Stimulated activated CD4-positive, alpha-beta T cell treated with anti-CD3 and anti-CD28 coated beads, Interleukin-2, amount 100 ng/mL, for 48 hours (primary cell): Measurements from ENCODE around the gene PSKH1.

Experiments
- DNase-seq, 2 donors: peaks; one replicate each; pipeline ENCODE4 v3.0.0-alpha.2; 2020

The PSKH1 gene

DNA sequence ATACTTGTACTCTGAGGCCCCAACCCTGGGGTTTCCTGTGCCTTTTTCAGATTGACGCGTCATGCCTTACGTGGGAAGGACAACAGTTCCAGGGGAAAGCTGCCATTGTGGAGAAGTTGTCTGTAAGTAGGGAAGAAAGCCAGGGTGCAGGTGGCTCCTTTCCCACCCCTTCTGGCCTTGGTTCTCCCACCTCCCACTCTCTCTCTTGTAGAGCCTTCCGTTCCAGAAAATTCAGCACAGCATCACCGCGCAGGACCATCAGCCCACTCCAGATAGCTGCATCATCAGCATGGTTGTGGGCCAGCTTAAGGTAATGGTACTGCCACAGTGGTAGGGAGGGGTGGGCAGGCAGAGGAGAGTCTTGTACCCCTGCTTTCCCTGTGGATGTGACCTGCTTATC, 24.8 kb upstream of the PSKH1 start:
- no peak for DNase-seq

DNA sequence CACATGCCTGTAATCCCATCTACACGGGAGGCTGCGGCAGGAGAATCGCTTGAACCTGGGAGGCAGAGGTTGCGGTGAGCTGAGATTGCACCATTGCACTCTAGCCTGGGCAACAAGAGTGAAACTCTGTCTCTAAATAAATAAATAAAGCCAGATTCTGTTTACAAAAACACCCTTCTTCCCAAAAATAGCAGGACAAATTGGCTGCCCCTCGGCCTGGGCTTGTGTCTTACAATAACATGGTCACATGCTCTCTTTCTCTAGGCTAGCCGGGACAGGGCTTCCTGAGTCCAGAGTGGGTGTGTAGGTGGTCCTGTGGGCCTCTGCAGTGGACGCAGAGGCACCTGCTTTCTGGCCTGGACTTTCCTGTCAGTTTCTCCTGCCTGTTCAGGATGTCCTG, 23.4 kb upstream of the PSKH1 start:
- no peak for DNase-seq

DNA sequence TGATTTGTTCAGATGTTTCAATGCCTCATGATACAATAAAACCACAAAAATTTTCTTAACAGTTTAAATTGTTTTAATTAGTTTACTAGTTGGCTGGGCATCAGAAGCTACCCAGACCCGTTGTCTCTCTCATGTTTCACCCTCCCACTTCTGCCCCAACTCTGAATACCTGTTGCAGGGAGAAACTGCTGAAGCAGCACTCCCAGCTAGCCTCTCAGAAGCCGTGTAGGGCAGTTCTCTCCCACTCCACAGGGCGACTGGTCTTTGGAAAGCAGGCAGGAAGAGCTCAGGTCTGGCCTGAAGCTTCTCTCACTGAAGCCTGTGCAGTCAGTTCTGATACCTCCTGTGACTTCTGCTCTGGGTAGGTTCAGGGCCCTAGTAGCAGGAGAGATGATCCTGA, 21.8 kb upstream of the PSKH1 start:
- no peak for DNase-seq

DNA sequence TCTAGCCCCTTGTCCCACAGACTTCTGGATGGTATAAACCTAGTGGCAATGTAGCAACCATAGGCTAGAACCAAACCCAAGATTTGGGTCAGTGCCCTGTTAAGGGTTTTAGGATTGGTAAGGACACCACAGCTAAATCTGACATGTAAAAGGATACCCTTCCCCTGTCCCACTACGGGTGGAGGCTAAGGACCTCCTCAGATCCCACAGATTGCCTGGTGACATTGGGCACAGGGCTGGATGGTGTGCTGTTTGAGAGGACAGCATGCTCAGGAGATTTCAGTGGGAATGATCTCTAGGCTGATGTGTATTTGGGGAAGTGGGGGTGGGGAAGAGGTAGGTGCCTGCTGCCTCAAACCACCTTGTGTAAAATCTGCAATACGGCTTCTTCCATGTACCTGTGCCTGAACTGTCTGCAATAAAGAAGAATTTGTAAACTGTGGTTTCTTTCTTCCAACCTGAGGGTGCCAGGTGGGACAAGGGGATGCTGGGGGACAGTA, 20.9 kb upstream of the PSKH1 start:
- no peak for DNase-seq

DNA sequence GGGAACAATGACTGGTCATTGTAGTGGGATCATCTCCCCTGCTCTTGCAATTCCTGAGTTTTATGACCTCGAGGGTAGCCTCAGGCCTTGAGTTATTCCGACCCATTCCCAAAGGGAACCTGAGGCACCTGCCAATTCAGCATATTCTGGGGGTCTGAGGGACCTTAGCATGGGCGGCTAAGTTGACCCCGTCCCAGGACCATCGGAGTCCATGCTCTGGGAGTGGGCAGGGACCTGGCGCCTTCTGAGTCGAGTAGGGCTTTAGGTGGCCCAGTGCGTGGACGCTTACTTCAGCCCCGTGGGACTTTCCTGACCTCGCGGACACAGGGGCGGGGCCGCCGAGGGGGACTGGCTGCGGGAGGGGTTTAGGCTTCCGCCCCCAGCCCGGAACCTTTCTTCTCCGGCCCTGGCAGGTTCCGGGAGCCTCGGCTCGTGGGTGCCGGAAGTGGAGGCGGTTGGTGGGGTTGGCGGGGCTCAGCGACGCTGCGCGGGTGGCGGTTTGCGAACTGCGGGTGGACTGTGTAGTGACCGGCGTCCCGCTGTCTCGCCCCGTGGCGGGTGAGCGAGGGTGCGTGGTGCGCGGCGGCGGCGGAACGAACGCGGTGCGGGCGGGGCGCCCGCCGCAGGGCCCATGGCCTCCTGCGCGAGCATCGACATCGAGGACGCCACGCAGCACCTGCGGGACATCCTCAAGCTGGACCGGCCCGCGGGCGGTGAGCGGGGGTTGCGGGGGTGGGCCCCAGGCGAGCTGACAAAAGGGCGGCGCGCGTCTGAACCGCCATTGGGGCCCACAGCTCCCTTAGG, 20.2 kb upstream of the PSKH1 start, which contains the start of gene EDC4:
TSS of gene EDC4 (plus strand) at position 422 of the 804 bp plus-strand sequence. CDS start at position 632, 210 bp downstream.
- DNase-seq: peak; percentile 90 to 92

DNA sequence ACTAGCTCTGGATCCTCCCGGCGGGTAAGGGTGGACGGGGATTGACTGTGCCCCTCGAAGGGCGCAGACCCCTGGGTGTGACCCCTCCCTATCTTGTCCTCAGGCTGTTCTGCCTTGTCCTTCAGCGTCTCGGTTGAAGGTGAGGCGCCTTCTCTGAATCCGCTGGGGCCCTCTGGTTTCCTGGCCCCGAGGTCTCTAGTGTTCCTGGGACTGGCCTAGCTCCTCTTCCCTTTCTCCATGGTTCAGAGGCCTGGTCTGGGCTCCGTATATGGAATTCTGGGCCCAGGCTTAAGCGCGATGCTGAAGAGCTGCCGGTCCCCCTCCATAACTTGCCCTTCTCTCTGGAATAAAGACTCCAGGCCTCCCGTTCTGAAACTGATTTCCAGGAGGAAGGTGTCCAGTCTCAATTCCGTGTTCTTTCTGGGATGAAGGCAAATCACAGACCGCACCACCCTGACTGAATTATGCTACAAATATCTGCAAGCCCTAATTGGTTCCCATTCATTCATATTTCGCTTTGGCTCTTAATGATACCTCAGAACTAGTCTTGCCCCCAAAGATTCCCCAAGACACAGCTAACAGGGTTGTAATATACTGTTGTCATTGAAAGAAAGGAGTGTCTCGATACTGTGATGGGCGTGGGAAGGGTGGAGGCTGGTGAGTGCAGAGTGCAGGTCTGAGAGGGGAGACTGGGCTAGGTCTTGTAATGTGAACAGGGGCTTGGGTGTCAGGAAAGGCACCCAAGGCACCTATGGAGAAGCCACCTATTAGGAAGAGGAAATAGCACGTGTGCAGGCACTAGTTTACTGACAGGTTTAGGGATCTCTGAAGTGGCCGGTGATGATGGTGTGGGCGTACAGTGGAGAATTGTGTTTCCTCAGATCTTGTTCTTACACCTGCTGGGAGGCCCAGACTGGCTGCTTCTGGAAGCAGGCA, 19.4 kb upstream of the PSKH1 start:
- DNase-seq: peak in 1 of 2 donors; percentile 13

DNA sequence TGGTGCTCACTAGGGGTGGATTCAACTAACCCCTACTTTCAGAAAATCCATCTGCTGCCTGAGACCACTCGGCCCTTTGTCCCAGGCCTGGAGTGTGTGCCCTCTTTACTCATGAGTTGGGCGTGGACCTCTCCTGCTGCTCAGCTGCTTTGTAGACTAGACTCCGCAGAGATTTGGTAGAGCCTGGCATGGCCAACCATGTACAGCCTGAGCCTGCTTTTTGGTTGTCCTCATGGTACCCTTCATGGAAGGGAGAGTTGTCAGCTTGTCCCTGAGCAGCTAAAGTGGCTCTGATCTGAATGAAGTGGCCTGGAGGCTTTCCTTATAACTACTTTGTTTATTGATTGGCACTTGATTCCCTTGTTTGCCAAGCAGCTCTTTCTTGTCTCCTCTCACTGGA, 18.7 kb upstream of the PSKH1 start:
- DNase-seq: no peak

DNA sequence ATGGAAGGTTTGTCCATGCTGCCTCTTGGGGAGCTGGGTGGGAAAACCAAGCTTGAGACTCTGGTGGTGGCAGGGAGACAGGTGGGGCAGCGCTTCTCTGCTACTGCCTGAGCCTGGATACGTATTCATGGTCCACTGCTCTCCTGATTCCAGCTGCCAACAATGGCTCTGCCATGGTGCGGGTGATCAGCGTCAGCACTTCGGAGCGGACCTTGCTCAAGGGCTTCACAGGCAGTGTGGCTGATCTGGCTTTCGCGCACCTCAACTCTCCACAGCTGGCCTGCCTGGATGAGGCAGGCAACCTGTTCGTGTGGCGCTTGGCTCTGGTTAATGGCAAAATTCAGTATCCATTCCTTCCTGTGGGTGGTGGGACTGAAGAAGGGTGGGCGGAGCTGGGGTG, 16.0 kb upstream of the PSKH1 start:
- DNase-seq: no peak

DNA sequence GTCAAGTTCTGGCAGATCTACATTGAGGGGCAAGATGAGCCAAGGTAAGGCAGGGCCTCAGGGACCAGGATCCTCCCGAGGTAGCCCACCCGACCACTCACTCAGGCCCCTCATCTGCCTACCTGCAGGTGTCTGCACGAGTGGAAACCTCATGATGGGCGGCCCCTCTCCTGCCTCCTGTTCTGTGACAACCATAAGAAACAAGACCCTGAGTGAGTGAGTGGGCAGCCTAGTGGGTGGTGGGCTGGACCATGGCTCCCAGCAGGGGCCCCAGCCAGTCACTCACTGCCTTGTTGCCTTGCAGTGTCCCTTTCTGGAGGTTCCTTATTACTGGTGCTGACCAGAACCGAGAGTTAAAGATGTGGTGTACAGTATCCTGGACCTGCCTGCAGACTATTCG, 14.8 kb upstream of the PSKH1 start:
- DNase-seq: no peak

DNA sequence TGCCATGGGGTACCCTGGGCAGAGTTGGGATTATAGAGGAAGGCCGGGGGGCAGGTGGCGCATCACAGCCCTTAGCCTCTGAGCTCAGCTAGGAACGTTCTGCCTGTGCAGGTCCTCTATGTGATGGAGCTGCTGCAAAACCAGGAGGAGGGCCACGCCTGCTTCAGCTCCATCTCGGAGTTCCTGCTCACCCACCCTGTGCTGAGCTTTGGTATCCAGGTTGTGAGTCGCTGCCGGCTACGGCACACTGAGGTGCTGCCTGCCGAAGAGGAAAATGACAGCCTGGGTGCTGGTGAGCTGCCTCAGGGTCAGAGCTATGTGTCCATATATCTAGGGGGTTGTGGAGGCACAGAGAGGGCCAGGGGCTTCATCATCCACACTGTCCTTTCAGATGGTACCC, 14.2 kb upstream of the PSKH1 start:
- no peak for DNase-seq

DNA sequence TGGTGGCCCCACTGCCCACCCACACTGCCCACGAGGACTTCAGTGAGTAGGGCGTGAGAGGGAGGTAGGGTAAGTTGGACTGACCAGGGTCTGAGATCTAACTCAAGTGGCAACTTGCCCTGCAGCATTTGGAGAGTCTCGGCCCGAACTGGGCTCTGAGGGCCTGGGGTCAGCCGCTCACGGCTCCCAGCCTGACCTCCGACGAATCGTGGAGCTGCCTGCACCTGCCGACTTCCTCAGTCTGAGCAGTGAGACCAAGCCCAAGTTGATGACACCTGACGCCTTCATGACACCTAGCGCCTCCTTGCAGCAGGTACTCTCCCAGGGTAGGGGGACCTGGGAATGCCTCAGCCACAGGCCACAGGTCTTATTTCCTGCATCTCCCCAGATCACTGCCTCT, 13.6 kb upstream of the PSKH1 start:
- DNase-seq: no peak

DNA sequence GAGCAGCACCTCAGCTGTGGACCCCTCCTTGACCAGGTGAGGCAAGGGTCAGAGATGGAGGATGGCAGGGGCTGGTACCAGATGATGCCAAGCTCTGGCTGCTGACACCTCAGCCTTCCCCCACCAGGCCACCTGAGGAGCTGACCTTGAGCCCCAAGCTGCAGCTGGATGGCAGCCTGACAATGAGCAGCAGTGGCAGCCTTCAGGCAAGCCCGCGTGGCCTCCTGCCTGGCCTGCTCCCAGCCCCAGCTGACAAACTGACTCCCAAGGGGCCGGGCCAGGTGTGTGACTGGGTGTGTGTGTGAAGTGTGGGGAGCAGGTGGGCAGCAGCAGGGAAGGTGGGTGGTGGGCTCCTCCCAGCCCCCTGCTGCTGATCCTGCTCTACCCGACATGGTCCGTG, 13.1 kb upstream of the PSKH1 start:
- DNase-seq: no peak

DNA sequence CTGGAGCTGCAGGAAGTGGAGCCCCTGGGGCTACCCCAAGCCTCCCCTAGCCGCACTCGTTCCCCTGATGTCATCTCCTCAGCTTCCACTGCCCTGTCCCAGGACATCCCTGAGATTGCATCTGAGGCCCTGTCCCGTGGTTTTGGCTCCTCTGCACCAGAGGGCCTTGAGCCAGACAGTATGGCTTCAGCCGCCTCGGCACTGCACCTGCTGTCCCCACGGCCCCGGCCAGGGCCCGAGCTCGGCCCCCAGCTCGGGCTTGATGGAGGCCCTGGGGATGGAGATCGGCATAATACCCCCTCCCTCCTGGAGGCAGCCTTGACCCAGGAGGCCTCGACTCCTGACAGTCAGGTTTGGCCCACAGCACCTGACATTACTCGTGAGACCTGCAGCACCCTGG, 12.5 kb upstream of the PSKH1 start:
- no peak for DNase-seq

DNA sequence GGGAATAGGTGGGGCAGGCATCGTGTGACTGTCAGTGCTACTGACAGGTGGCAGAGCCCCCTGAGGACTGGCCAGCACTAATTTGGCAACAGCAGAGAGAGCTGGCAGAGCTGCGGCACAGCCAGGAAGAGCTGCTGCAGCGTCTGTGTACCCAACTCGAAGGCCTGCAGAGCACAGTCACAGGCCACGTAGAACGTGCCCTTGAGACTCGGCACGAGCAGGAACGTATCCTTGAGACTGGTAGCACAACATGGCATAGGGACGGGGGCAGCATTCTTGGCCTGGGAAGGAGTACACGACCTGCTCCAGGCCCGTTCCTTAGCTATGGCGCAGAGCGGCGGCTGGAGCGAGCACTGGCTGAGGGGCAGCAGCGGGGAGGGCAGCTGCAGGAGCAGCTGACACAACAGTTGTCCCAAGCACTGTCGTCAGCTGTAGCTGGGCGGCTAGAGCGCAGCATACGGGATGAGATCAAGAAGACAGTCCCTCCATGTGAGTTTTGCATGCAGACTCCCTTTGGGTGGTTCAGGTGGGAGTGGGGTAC, 11.4 kb upstream of the PSKH1 start:
- no peak for DNase-seq

DNA sequence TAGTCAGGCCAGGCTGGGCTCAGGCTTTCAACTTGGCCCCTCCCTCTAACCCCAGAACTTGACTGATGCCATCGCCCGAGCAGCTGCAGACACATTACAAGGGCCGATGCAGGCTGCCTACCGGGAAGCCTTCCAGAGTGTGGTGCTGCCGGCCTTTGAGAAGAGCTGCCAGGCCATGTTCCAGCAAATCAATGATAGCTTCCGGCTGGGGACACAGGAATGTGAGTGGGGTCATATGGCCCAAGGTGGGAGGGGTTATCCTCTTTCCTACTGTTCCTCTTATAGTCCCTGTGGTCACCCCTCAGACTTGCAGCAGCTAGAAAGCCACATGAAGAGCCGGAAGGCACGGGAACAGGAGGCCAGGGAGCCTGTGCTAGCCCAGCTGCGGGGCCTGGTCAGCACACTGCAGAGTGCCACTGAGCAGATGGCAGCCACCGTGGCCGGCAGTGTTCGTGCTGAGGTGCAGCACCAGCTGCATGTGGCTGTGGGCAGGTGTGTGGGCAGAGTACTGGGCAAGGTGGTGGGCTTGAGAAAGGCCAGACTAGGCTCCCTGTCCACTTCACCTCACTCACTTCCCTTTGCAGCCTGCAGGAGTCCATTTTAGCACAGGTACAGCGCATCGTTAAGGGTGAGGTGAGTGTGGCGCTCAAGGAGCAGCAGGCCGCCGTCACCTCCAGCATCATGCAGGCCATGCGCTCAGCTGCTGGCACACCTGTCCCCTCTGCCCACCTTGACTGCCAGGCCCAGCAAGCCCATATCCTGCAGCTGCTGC, 10.5 kb upstream of the PSKH1 start:
- no peak for DNase-seq

DNA sequence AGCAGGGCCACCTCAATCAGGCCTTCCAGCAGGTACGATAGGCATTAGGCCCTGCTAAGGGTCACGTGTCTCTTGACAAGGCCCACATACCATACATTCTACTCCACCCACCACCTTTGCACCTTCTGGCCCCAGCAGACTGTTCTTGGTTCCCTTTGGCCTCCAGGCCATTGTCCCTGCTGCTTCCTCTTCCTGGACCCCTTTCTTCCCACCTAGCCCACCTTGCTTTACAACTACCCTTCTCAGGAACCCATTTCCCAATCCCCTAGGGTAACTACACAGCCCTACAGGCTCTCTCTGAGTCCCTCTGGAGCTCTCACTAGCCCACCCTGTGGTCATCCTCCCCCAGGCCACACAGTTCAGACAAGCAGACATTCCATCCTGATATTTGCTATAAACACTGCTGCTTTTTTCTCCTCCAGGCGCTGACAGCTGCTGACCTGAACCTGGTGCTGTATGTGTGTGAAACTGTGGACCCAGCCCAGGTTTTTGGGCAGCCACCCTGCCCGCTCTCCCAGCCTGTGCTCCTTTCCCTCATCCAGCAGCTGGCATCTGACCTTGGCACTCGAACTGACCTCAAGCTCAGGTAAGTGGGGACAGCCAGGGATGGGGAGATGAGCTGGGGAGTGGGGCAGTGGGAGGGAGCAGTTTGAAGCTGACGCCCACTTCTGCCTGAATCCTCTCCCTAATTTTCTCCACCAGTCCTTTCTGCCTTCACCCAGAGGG, 9.7 kb upstream of the PSKH1 start:
- DNase-seq: no peak

DNA sequence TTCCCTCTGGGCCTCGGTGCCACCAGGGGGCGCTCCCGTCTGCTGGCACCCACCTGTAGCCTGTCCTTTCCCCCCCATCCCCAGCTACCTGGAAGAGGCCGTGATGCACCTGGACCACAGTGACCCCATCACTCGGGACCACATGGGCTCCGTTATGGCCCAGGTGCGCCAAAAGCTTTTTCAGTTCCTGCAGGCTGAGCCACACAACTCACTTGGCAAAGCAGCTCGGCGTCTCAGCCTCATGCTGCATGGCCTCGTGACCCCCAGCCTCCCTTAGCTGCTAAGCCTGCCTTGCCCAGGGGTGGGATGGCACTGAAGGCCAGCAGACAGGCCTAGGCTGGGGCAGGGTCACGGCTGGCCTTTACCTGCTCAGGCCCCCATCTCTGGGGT, 9.2 kb upstream of the PSKH1 start:
- DNase-seq: peak; percentile 65 to 75

DNA sequence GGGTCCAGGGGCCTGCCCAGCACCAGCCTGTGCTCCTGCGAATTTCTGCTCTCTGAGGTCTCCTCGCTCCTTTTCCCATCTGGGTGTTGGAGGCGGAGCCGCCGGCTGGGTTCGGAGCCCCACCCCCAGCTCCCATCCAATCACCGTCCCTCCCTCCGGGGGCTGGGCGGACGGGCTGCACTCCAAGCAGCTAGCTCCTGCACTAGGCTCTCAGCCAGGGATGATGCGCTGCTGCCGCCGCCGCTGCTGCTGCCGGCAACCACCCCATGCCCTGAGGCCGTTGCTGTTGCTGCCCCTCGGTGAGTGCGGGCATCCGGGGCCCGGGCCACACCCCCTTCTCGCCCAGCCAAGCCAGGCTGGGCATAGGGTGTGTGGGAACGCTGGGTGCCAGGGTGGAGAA, 8.4 kb upstream of the PSKH1 start, which contains the start of gene NRN1L:
TSS of gene NRN1L (plus strand) at position 202 of the 400 bp plus-strand sequence. CDS start at position 221, 19 bp downstream.
- DNase-seq: no peak

DNA sequence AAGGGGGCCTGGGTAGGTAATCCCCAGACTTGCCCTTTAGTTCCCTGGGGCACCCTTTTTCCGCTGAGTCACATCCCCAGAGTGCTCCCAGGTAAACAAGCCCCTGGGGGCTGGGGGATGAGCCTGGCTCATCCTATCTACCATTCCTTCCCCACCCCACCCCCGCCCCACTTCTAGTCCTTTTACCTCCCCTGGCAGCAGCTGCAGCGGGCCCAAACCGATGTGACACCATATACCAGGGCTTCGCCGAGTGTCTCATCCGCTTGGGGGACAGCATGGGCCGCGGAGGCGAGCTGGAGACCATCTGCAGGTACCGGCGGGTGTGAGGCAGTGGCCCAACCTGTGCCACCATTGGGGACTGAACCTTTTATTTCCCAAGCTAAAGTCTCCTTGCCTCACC, 7.5 kb upstream of the PSKH1 start:
- DNase-seq: no peak

DNA sequence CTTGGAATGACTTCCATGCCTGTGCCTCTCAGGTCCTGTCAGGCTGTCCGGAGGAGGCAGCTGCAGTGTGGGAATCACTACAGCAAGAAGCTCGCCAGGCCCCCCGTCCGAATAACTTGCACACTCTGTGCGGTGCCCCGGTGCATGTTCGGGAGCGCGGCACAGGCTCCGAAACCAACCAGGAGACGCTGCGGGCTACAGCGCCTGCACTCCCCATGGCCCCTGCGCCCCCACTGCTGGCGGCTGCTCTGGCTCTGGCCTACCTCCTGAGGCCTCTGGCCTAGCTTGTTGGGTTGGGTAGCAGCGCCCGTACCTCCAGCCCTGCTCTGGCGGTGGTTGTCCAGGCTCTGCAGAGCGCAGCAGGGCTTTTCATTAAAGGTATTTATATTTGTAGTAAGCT, 7.1 kb upstream of the PSKH1 start:
- no peak for DNase-seq

DNA sequence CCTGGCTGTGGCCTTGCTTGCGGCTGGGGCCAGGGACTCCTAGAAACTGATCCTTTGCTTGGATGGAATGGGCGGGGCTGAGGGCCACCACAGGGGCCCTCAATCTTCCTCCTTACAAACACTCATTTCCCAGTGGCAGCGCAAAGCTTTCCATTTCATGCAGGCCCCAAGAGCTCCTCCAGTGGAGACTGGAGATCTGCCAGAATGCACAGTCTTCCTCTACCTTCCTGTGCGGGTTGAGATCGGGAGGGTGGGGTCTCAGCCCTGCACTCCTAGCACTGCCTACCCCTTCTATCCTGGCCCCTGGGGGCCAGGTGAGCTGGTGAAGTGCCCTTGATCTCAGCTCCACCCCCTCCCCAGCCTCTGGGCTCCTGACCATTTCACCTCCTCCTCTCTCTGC, 6.7 kb upstream of the PSKH1 start:
- no peak for DNase-seq

DNA sequence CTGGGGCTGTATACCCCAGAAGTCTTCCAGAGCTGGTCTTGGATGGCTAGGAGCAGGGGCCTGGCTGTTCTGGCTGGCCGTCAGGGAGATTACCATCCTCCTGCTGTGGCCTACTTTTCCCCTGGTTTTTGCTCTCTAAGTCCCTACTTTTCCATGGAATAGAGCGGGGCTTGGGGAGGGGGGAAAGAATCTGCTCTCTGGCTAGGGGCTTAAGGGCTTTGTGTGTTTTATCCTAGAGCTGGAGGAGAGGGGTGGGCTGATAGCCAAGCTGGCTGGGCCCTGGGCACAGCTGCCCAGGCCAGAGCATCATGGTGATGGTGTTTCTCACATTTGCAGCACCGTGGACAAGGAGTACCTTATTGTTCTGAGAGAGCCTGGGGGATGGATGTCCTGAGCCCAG, 4.7 kb upstream of the PSKH1 start:
- DNase-seq: no peak
